Neural crest cell (in vitro differentiated cells): ENCODE results near the gene GNG2. TPM values are rescaled to one million over a fixed set of nuclear protein-coding genes. Genes with fewer than 3 reads are reported as not detected.
A peak's percentile ranks its signal among the peaks of the same experiment; 100 is the strongest.

Source experiments
- DNase-seq: peaks from one replicate; pipeline ENCODE4 v3.0.0; 2021; ENCODE audit warnings: low read depth, mixed read lengths, low spot score
- H3K27ac Mint-ChIP-seq: one replicate; pipeline ENCODE4 v1.8.0; 2021; ENCODE audit warnings: mild to moderate bottlenecking, mixed read lengths; ENCODE audit not compliant: unreplicated experiment
- H3K27me3 Mint-ChIP-seq: 2 replicates; pipeline ENCODE4 v1.8.0; 2021; ENCODE audit warnings: low read depth, mild to moderate bottlenecking, mixed read lengths
- H3K36me3 Mint-ChIP-seq: 2 replicates; pipeline ENCODE4 v1.8.0; 2021; ENCODE audit warnings: low read depth, mild to moderate bottlenecking, mixed read lengths
- H3K4me1 Mint-ChIP-seq: 2 replicates; pipeline ENCODE4 v1.8.0; 2021; ENCODE audit warnings: mixed read lengths
- H3K4me3 Mint-ChIP-seq: one replicate; pipeline ENCODE4 v1.8.0; 2021; ENCODE audit warnings: mild to moderate bottlenecking, mixed read lengths
- H3K9me3 Mint-ChIP-seq: 2 replicates; pipeline ENCODE4 v1.8.0; 2021; ENCODE audit warnings: mixed read lengths
- CTCF ChIP-seq: fragments of 200-600 bp; sonication (generic); conservative IDR thresholded peaks from 2 replicates; pipeline ENCODE4 v1.5.0; 2021; ENCODE audit warnings: antibody characterized with exemption, mild to moderate bottlenecking
- total RNA-seq: library from RNA; stranded (reverse); gene quantifications from 2 replicates; pipeline ENCODE4 v1.2.1, GENCODE V29; 2021

Gene GNG2
- total RNA-seq, 1 donor from 2014 or later = 174 TPM

GRCh38 chr14:51877810-51878209, 17.4 kb downstream of the GNG2 start:
- peaks cover 29% of the 10 kb centered on the region for H3K36me3 Mint-ChIP-seq

GRCh38 chr14:51879170-51879569, 18.8 kb downstream of the GNG2 start:
- no peaks in the 10 kb centered on the region for H3K27me3 Mint-ChIP-seq
- no peak for TF ChIP-seq CTCF
- no peaks in the 10 kb centered on the region for H3K9me3 Mint-ChIP-seq
- no peak for DNase-seq
- H3K36me3 Mint-ChIP-seq = peaks cover 26% of the 10 kb centered on the region
- peaks cover 51% of the 10 kb centered on the region for H3K4me1 Mint-ChIP-seq
- H3K4me3 Mint-ChIP-seq = no peak overlapping the region
- H3K27ac Mint-ChIP-seq = no peak overlapping the region

More at GRCh38 chr14:51877810-51878209, 17.4 kb downstream of the GNG2 start:
- H3K27ac Mint-ChIP-seq = no peak overlapping the region
- no peaks in the 10 kb centered on the region for H3K9me3 Mint-ChIP-seq
- H3K4me3 Mint-ChIP-seq = no peak overlapping the region
- peaks cover 52% of the 10 kb centered on the region for H3K4me1 Mint-ChIP-seq
- DNase-seq = no peak
- no peak for TF ChIP-seq CTCF
- no peaks in the 10 kb centered on the region for H3K27me3 Mint-ChIP-seq

GRCh38 chr14:51880835-51881580, 20.6 kb downstream of the GNG2 start:
- Mint-ChIP-seq H3K27me3 (no peaks in the 10 kb centered on the region), H3K9me3 (no peaks in the 10 kb centered on the region), H3K4me1 (peaks cover 55% of the 10 kb centered on the region), H3K4me3 (no peak overlapping the region), H3K36me3 (peaks cover 23% of the 10 kb centered on the region), H3K27ac (peak overlapping the region; percentile 3)
- no peak for TF ChIP-seq CTCF
- DNase-seq = no peak

- no peak overlapping the region for H3K27ac Mint-ChIP-seq
- H3K36me3 Mint-ChIP-seq = peaks cover 23% of the 10 kb centered on the region
- no peak for TF ChIP-seq CTCF
- no peak for DNase-seq
- peaks cover 49% of the 10 kb centered on the region for H3K4me1 Mint-ChIP-seq
- no peaks in the 10 kb centered on the region for H3K27me3 Mint-ChIP-seq
- H3K4me3 Mint-ChIP-seq = no peak overlapping the region
- H3K9me3 Mint-ChIP-seq = no peaks in the 10 kb centered on the region
These were observed 21.2 kb downstream of the GNG2 start for GRCh38 chr14:51881636-51882035.

GRCh38 chr14:51883232-51883631, 22.8 kb downstream of the GNG2 start:
- Mint-ChIP-seq H3K27ac (no peak overlapping the region), H3K36me3 (peaks cover 16% of the 10 kb centered on the region), H3K9me3 (no peaks in the 10 kb centered on the region), H3K4me3 (no peak overlapping the region), H3K27me3 (no peaks in the 10 kb centered on the region), H3K4me1 (peaks cover 39% of the 10 kb centered on the region)
- no peak for TF ChIP-seq CTCF
- DNase-seq = no peak
